ENCODE data around the gene SH3BGRL3. TPM values are rescaled to one million over a fixed set of nuclear protein-coding genes. Genes with fewer than 3 reads are reported as not detected.
"Not testable (repeated sequence)": the region's sequence is repeated elsewhere in the genome, so short reads cannot be mapped to it uniquely, and the experiment has no call there.

SH3BGRL3 gene
- polyA plus RNA-seq, 3 donors, result 478 to 1,744 (median 1,706) TPM

- Histone ChIP-seq H3K4me3 (replicated peaks in 1 of 3; ENCODE audit: low read depth in 2 of 3, low read length in 3 of 3) (no peak overlapping the region), H3K4me1 (ENCODE audit: control insufficient read depth in 1 of 2, insufficient read depth in 2 of 2, low read length in 2 of 2) (peaks cover 7% of the 10 kb centered on the region in 2 donors), H3K9me3 (replicated peaks in 1 of 2; ENCODE audit: control insufficient read depth in 1 of 2, insufficient read depth in 1 of 2, low read length in 2 of 2) (no peaks in the 10 kb centered on the region), H3K4me2 (replicated peaks; ENCODE audit: extremely low read depth, low read length, poor library complexity, severe bottlenecking) (no peak overlapping the region), H3K36me3 (replicated peaks in 1 of 2; ENCODE audit: control insufficient read depth in 1 of 2, insufficient read depth in 2 of 2, low read length in 2 of 2) (peaks cover 0 to 9% of the 10 kb centered on the region in 2 donors), H3K27ac (ENCODE audit: low read depth in 1 of 2, low read length in 2 of 2) (no peak overlapping the region), H4K20me1 (ENCODE audit: insufficient read depth, low read length) (no peaks in the 10 kb centered on the region), H2AFZ (ENCODE audit: insufficient read depth, low read depth, low read length, poor library complexity, severe bottlenecking) (no peak overlapping the region), H3K27me3 (ENCODE audit: control insufficient read depth in 2 of 2, insufficient read depth in 2 of 2, low read length in 2 of 2) (no peaks in the 10 kb centered on the region), H3K79me2 (ENCODE audit: insufficient read depth, low read length) (no peaks in the 10 kb centered on the region), H3K9ac (ENCODE audit: insufficient read depth, low read length, poor library complexity, severe bottlenecking) (no peak overlapping the region)
- no peak for TF ChIP-seq CTCF (IDR thresholded peaks at IDR 0.05)
- Mint-ChIP-seq H3K4me1 (peaks cover 7% of the 10 kb centered on the region), H3K4me3 (no peak overlapping the region), H3K27ac (no peak overlapping the region), H3K9me3 (peaks cover 0 to 2% (median 0%) of the 10 kb centered on the region in 7 donors), H3K36me3 (peaks cover 9% of the 10 kb centered on the region in 2 donors), H3K27me3 (ENCODE audit: low read depth in 3 of 3) (peaks cover 4 to 12% (median 9%) of the 10 kb centered on the region in 3 donors)
- DNase-seq, result no peak
- 86% methylated on average over 1 of the region's 8 CpGs for WGBS (ENCODE audit: insufficient coverage)
- intact Hi-C loops (cut with micrococcal nuclease), result no loop called here
Measured at GRCh38 chr1:26328597-26328996, 48.7 kb downstream of the SH3BGRL3 start.

- intact Hi-C loops (cut with micrococcal nuclease); H3K36me3 Mint-ChIP-seq: not testable (repeated sequence)
- 100% methylated on average over 1 of the region's 4 CpGs for WGBS (ENCODE audit: insufficient coverage)
Measured at GRCh38 chr1:26329380-26329779, 49.5 kb downstream of the SH3BGRL3 start.

More at GRCh38 chr1:26329380-26329779, 49.5 kb downstream of the SH3BGRL3 start:
- H3K27me3 Mint-ChIP-seq (ENCODE audit: low read depth in 3 of 3), result peaks cover 4 to 12% (median 9%) of the 10 kb centered on the region in 3 donors
- not testable (repeated sequence) for H2AFZ ChIP-seq (ENCODE audit: insufficient read depth, low read depth, low read length, poor library complexity, severe bottlenecking); H3K27ac Mint-ChIP-seq; H3K79me2 ChIP-seq (ENCODE audit: insufficient read depth, low read length); H3K9me3 ChIP-seq (replicated peaks in 1 of 2; ENCODE audit: control insufficient read depth in 1 of 2, insufficient read depth in 1 of 2, low read length in 2 of 2); H3K27ac ChIP-seq (ENCODE audit: low read depth in 1 of 2, low read length in 2 of 2); H3K4me3 ChIP-seq (replicated peaks in 1 of 3; ENCODE audit: low read depth in 2 of 3, low read length in 3 of 3); H3K9me3 Mint-ChIP-seq; DNase-seq; H4K20me1 ChIP-seq (ENCODE audit: insufficient read depth, low read length); H3K9ac ChIP-seq (ENCODE audit: insufficient read depth, low read length, poor library complexity, severe bottlenecking); H3K36me3 ChIP-seq (replicated peaks in 1 of 2; ENCODE audit: control insufficient read depth in 1 of 2, insufficient read depth in 2 of 2, low read length in 2 of 2); H3K4me1 Mint-ChIP-seq; H3K4me3 Mint-ChIP-seq; H3K27me3 ChIP-seq (ENCODE audit: control insufficient read depth in 2 of 2, insufficient read depth in 2 of 2, low read length in 2 of 2); H3K4me2 ChIP-seq (replicated peaks; ENCODE audit: extremely low read depth, low read length, poor library complexity, severe bottlenecking)
- peaks cover 10 to 11% of the 10 kb centered on the region in 2 donors for H3K4me1 ChIP-seq (ENCODE audit: control insufficient read depth in 1 of 2, insufficient read depth in 2 of 2, low read length in 2 of 2)
